B cell (primary cell): ENCODE data around the gene HINT3. TPM values are rescaled to one million over a fixed set of nuclear protein-coding genes. Genes with fewer than 3 reads are reported as not detected.

Experiments
- ATAC-seq: fragments of 200-7000 bp; cut with Tn5 transposase; one replicate; pipeline ENCODE4 v1.10.0; 2021; ENCODE audit warnings: low read depth, mild to moderate bottlenecking, moderate number of reproducible peaks, moderate library complexity
- CTCF ChIA-PET: fragments of 350-600 bp; sonication (Branson Sonifier 250); formaldehyde crosslinking; loops from one replicate; lab custom pipeline; 2021; ENCODE audit warnings: antibody characterized with exemption, inconsistent platforms; lab: Charles Lee
- POLR2A ChIA-PET: fragments of 350-600 bp; sonication (Branson Sonifier 250); formaldehyde crosslinking; loops from one replicate; lab custom pipeline; 2021; ENCODE audit warnings: antibody characterized with exemption; lab: Charles Lee
- DNase-seq: peaks from one replicate; pipeline ENCODE4 v3.0.0; 2013
- H2AFZ ChIP-seq: 2 replicates; pipeline ENCODE4 v1.6.1; 2012; ENCODE audit warnings: mild to moderate bottlenecking, low read depth, low read length; ENCODE audit not compliant: insufficient read depth, poor library complexity, severe bottlenecking
- H3K27ac ChIP-seq, 2 donors: 1 replicate in 1 of 2; 2 replicates in 1 of 2; pipeline ENCODE4 v1.5.1; 2012 to 2013; ENCODE audit warnings: low read length in 2 of 2, mild to moderate bottlenecking in 2 of 2, moderate library complexity in 1 of 2
- H3K27me3 ChIP-seq, 4 experiments: fragments of 200-600 bp in 1 of 4; sonication (generic) in 1 of 4; replicated peaks in 1 of 4; 1 replicate in 2 of 4; 2 replicates in 2 of 4; pipeline versions ENCODE4 v1.6.1 to v1.7.0; 2013 to 2016; ENCODE audit warnings: low read length in 3 of 4, mild to moderate bottlenecking in 2 of 4, mixed read lengths in 1 of 4, moderate library complexity in 1 of 4; ENCODE audit not compliant: insufficient read depth in 4 of 4, control insufficient read depth in 3 of 4; ENCODE audit errors: control extremely low read depth in 1 of 4
- H3K36me3 ChIP-seq, 2 experiments: replicated peaks in 1 of 2; 1 replicate in 1 of 2; 2 replicates in 1 of 2; pipeline versions ENCODE4 v1.6.1 to v1.7.1; 2013; ENCODE audit warnings: low read length in 1 of 2; ENCODE audit not compliant: insufficient read depth in 2 of 2, control insufficient read depth in 1 of 2; ENCODE audit errors: control extremely low read depth in 1 of 2, extremely low read depth in 1 of 2
- H3K4me1 ChIP-seq, 2 donors: fragments of 200-600 bp in 1 of 2; sonication (generic) in 1 of 2; 1 replicate in 1 of 2; 2 replicates in 1 of 2; pipeline versions ENCODE4 v1.5.1 to v1.6.1; 2013 to 2017; ENCODE audit warnings: low read length in 2 of 2; ENCODE audit not compliant: control insufficient read depth in 2 of 2, insufficient read depth in 2 of 2
- H3K4me2 ChIP-seq: replicated peaks from 2 replicates; pipeline ENCODE3; 2012; ENCODE audit warnings: mild to moderate bottlenecking, low read depth, low read length; ENCODE audit not compliant: poor library complexity, severe bottlenecking
- H3K4me3 ChIP-seq, 5 experiments: fragments of 200-600 bp in 1 of 5; sonication (generic) in 1 of 5; 1 replicate in 3 of 5; 2 replicates in 2 of 5; pipeline versions ENCODE4 v1.5.1 to v1.7.0; 2011 to 2016; ENCODE audit warnings: low read length in 4 of 5, mild to moderate bottlenecking in 4 of 5, low read depth in 2 of 5, control low read depth in 1 of 5, moderate library complexity in 1 of 5; ENCODE audit not compliant: insufficient read depth in 1 of 5; ENCODE audit errors: control extremely low read depth in 1 of 5, extremely low read depth in 1 of 5
- H3K79me2 ChIP-seq: fragments of 200-600 bp; sonication (generic); one replicate; pipeline ENCODE4 v1.6.0; 2016; ENCODE audit warnings: low read length; ENCODE audit not compliant: control insufficient read depth, insufficient read depth
- H3K9ac ChIP-seq: fragments of 200-600 bp; sonication (generic); 2 replicates; pipeline ENCODE4 v1.6.1; 2017; ENCODE audit warnings: mild to moderate bottlenecking, low read length, moderate library complexity
- H3K9me3 ChIP-seq, 3 donors: one replicate each; pipeline versions ENCODE4 v1.6.1 to v1.7.1; 2013; ENCODE audit warnings: low read length in 2 of 3; ENCODE audit not compliant: control insufficient read depth in 2 of 3, insufficient read depth in 1 of 3; ENCODE audit errors: control extremely low read depth in 1 of 3
- H4K20me1 ChIP-seq: 2 replicates; pipeline ENCODE4 v1.6.0; 2012; ENCODE audit warnings: mild to moderate bottlenecking, low read length; ENCODE audit not compliant: insufficient read depth, control insufficient read depth, poor library complexity, severe bottlenecking
- H3K27ac Mint-ChIP-seq: one replicate; pipeline ENCODE4 v1.8.0; 2021; ENCODE audit warnings: mixed read lengths
- H3K27me3 Mint-ChIP-seq: one replicate; pipeline ENCODE4 v1.8.0; 2021; ENCODE audit warnings: mixed read lengths
- H3K4me1 Mint-ChIP-seq: one replicate; pipeline ENCODE4 v1.8.0; 2021; ENCODE audit warnings: mixed read lengths
- H3K4me3 Mint-ChIP-seq: one replicate; pipeline ENCODE4 v1.8.0; 2021; ENCODE audit warnings: mixed read lengths
- H3K9me3 Mint-ChIP-seq: one replicate; pipeline ENCODE4 v1.8.0; 2022; ENCODE audit warnings: mixed read lengths; ENCODE audit not compliant: insufficient read depth
- EZH2 ChIP-seq: IDR thresholded peaks from 2 replicates; pipeline ENCODE4 v1.6.1; 2012; ENCODE audit warnings: borderline replicate concordance, low read depth, mild to moderate bottlenecking, moderate library complexity, low read length; ENCODE audit not compliant: insufficient read depth, poor library complexity, severe bottlenecking
- WGBS: methylation state at CpG from one replicate; pipeline ENCODE4 v1.1.5; 2013; ENCODE audit warnings: missing lambda C conversion rate; ENCODE audit not compliant: insufficient coverage; 5-methylcytosine and 5-hydroxymethylcytosine counted together
- intact Hi-C: fragments of 100-400 bp; cut with micrococcal nuclease; formaldehyde crosslinking; loops from one replicate; pipeline ENCODE4 v1.10.0; 2022
- polyA plus RNA-seq: library from polyadenylated mRNA; depleted of rRNA; stranded (reverse); fragments of >200 nt; gene quantifications from 2 replicates; pipeline ENCODE4 v1.2.3, GENCODE V29; 2012
- total RNA-seq, 2 donors: library from RNA; stranded (reverse); fragments of 120-200 nt in 1 of 2; gene quantifications; 1 replicate in 1 of 2; 2 replicates in 1 of 2; pipeline versions ENCODE4 v1.2.3 to v1.2.4, GENCODE V29; 2013 to 2022
- TF ChIP-seq, protein P1 (sequence below): fragments of 200-600 bp; IDR thresholded peaks from one replicate; pipeline ENCODE4 v1.8.0; 2022; ENCODE audit warnings: antibody characterized with exemption, mild to moderate bottlenecking

The HINT3 gene
- total and polyA plus RNA-seq, 2 donors (not counting 1 experiment from before 2014, with no cell fraction given) = 5.5 to 12.4 TPM

DNA sequence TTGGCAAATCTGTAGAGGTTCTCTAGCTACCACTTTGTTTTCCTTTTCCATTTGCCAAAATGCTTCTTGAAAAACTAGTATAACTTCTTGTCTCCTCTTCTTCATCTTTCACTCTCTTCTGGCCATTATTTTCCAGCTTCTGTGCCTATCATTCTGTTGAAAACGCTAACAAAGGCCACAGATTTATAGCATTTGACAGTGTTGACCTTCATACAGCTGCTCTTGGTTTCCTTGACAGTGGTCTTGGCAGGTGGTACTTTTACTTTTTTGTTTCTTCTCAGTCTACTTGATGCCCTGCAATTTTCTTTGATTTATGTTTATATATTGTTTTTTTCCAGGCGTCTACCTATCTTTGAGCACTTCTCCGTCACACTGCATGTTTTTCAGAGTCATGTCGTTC lies 53.5 kb downstream of the HINT3 start:
- ATAC-seq (no peak), DNase-seq (no peak)
- no CpG with 5 or more reads among the region's 4 CpGs for WGBS
- Histone ChIP-seq H3K27me3 (no peaks in the 10 kb centered on the region), H3K4me2 (no peak overlapping the region), H3K79me2 (no peaks in the 10 kb centered on the region), H3K36me3 (peaks cover 2 to 41% of the 10 kb centered on the region in 2 experiments), H3K27ac (no peak overlapping the region), H2AFZ (no peak overlapping the region), H3K4me1 (no peaks in the 10 kb centered on the region), H4K20me1 (no peaks in the 10 kb centered on the region), H3K9me3 (no peaks in the 10 kb centered on the region), H3K9ac (no peak overlapping the region), H3K4me3 (no peak overlapping the region)
- Mint-ChIP-seq H3K9me3 (no peaks in the 10 kb centered on the region), H3K4me3 (no peak overlapping the region), H3K27ac (no peak overlapping the region), H3K4me1 (no peaks in the 10 kb centered on the region), H3K27me3 (no peaks in the 10 kb centered on the region)
- TF ChIP-seq, protein P1, sequence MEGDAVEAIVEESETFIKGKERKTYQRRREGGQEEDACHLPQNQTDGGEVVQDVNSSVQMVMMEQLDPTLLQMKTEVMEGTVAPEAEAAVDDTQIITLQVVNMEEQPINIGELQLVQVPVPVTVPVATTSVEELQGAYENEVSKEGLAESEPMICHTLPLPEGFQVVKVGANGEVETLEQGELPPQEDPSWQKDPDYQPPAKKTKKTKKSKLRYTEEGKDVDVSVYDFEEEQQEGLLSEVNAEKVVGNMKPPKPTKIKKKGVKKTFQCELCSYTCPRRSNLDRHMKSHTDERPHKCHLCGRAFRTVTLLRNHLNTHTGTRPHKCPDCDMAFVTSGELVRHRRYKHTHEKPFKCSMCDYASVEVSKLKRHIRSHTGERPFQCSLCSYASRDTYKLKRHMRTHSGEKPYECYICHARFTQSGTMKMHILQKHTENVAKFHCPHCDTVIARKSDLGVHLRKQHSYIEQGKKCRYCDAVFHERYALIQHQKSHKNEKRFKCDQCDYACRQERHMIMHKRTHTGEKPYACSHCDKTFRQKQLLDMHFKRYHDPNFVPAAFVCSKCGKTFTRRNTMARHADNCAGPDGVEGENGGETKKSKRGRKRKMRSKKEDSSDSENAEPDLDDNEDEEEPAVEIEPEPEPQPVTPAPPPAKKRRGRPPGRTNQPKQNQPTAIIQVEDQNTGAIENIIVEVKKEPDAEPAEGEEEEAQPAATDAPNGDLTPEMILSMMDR = no peak
- TF ChIP-seq EZH2 = no peak
- CTCF ChIA-PET = no interaction called here
- POLR2A ChIA-PET = no interaction called here
- intact Hi-C loops = no loop called here

DNA sequence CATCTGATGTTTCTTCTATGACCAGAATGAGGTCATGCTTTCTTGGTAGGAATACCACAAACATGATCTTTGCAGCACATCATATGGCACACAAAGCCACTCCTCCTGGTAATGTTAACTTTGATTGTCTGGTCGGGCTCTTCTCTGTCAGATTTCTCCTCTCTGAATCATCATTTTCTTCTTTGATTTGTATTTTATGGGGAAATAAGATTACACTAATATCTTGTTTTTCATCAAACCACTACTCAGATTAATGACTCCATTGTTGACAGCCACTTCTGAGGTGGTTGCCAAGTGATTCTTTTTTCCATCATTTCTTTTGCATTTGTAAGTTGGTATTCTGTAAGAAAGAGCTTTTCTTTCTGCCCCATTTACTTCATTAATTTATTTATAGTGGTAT lies 59.3 kb downstream of the HINT3 start:
- Histone ChIP-seq H2AFZ (no peak overlapping the region), H3K9me3 (no peaks in the 10 kb centered on the region), H3K9ac (no peak overlapping the region), H3K36me3 (peaks cover 9 to 41% of the 10 kb centered on the region in 2 experiments), H3K4me1 (no peaks in the 10 kb centered on the region), H3K4me3 (no peak overlapping the region), H3K27ac (no peak overlapping the region), H4K20me1 (no peaks in the 10 kb centered on the region), H3K4me2 (no peak overlapping the region), H3K27me3 (no peaks in the 10 kb centered on the region), H3K79me2 (no peaks in the 10 kb centered on the region)
- CTCF ChIA-PET = no interaction called here
- DNase-seq = no peak
- TF ChIP-seq, protein P1 = no peak
- no peak for TF ChIP-seq EZH2
- POLR2A ChIA-PET = no interaction called here
- Mint-ChIP-seq H3K4me3 (no peak overlapping the region), H3K9me3 (no peaks in the 10 kb centered on the region), H3K27ac (no peak overlapping the region), H3K4me1 (no peaks in the 10 kb centered on the region), H3K27me3 (no peaks in the 10 kb centered on the region)
- intact Hi-C loops = no loop called here
- WGBS = no CpG with 5 or more reads among the region's 1 CpG
- no peak for ATAC-seq
